Gastroesophageal sphincter (tissue), 3 donors: ENCODE measurements around the gene CAMK1D.

Experiments used
- POLR2A ChIP-seq, 2 donors: fragments of 450-650 bp; IDR thresholded peaks; one replicate each; pipeline ENCODE4 v1.6.1; 2017; ENCODE audit warnings: antibody characterized with exemption in 2 of 2, mild to moderate bottlenecking in 2 of 2, moderate library complexity in 1 of 2
- TF ChIP-seq, protein P1 (sequence below), 4 experiments: fragments of 200-600 bp in 2 of 4; fragments of 450-650 bp in 2 of 4; sonication (generic) in 1 of 4; IDR thresholded peaks; one replicate each; pipeline ENCODE4 v1.5.1; 2017 to 2019; ENCODE audit warnings: antibody characterized with exemption in 4 of 4, mild to moderate bottlenecking in 2 of 4, moderate library complexity in 2 of 4

DNA sequence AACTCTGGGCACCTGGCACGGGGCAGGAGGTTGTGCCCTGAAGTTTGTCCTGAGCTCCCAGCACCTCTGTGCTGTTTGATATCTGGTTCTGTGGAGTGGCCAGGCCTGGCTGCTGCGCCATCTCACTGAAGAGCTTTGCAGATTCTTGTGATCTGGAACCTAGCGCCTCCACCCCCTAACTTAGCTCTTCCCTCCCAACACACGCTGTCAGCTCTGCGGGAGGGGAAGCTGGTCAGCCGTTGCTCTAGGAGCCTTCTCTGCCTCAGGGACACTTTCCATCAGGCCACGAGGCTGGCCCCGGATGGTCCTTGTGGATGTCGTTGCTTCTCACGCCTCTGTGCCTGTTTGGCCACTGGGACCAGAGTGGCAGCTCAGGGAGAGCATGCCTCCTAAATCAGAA lies 438.9 kb downstream of the CAMK1D start:
- no peak for TF ChIP-seq POLR2A (IDR thresholded peaks at IDR 0.05)
- TF ChIP-seq, protein P1, sequence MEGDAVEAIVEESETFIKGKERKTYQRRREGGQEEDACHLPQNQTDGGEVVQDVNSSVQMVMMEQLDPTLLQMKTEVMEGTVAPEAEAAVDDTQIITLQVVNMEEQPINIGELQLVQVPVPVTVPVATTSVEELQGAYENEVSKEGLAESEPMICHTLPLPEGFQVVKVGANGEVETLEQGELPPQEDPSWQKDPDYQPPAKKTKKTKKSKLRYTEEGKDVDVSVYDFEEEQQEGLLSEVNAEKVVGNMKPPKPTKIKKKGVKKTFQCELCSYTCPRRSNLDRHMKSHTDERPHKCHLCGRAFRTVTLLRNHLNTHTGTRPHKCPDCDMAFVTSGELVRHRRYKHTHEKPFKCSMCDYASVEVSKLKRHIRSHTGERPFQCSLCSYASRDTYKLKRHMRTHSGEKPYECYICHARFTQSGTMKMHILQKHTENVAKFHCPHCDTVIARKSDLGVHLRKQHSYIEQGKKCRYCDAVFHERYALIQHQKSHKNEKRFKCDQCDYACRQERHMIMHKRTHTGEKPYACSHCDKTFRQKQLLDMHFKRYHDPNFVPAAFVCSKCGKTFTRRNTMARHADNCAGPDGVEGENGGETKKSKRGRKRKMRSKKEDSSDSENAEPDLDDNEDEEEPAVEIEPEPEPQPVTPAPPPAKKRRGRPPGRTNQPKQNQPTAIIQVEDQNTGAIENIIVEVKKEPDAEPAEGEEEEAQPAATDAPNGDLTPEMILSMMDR (IDR thresholded peaks at IDR 0.05): no peak
